Tibial artery (tissue), 4 donors: Measurements from ENCODE around the gene AKAP13.

Experiments used
- DNase-seq, 2 donors: peaks; one replicate each; pipeline ENCODE4 v3.0.0-alpha.2; 2019
- H3K27ac ChIP-seq, 2 donors: fragments of 200-600 bp; sonication (generic) in 1 of 2; 1 replicate in 1 of 2; 2 replicates in 1 of 2; pipeline ENCODE4 v1.5.1; 2018 to 2019; ENCODE audit warnings: mild to moderate bottlenecking in 1 of 2
- H3K27me3 ChIP-seq, 2 donors: fragments of 200-600 bp; sonication (generic) in 1 of 2; one replicate each; pipeline versions ENCODE4 v1.5.1 to v1.6.0; 2016 to 2019
- H3K36me3 ChIP-seq, 3 donors: fragments of 200-600 bp; sonication (generic) in 2 of 3; one replicate each; pipeline ENCODE4 v1.5.1; 2016 to 2019; ENCODE audit warnings: mild to moderate bottlenecking in 2 of 3
- H3K4me1 ChIP-seq, 4 donors: fragments of 200-600 bp; sonication (generic) in 2 of 4; 1 replicate in 3 of 4; 2 replicates in 1 of 4; pipeline ENCODE4 v1.5.1; 2016 to 2019
- H3K4me3 ChIP-seq, 2 donors: fragments of 200-600 bp; sonication (generic) in 1 of 2; 1 replicate in 1 of 2; 2 replicates in 1 of 2; pipeline ENCODE4 v1.5.1; 2018 to 2019; ENCODE audit warnings: mild to moderate bottlenecking in 2 of 2
- H3K9me3 ChIP-seq, 3 donors: fragments of 200-600 bp; sonication (generic) in 1 of 3; one replicate each; pipeline ENCODE4 v1.5.1; 2016 to 2019
- intact Hi-C: fragments of 100-400 bp; cut with DNase I; formaldehyde crosslinking; loops from one replicate; pipeline ENCODE4 v1.15.0; 2023; ENCODE audit warnings: low total_unique reads
- TF ChIP-seq, protein P1 (sequence below), 2 experiments: fragments of 200-600 bp in 1 of 2; fragments of 450-650 bp in 1 of 2; IDR thresholded peaks; one replicate each; pipeline ENCODE4 v1.5.1; 2017 to 2019; ENCODE audit warnings: antibody characterized with exemption in 2 of 2, mild to moderate bottlenecking in 1 of 2, moderate library complexity in 1 of 2

Gene AKAP13

DNA sequence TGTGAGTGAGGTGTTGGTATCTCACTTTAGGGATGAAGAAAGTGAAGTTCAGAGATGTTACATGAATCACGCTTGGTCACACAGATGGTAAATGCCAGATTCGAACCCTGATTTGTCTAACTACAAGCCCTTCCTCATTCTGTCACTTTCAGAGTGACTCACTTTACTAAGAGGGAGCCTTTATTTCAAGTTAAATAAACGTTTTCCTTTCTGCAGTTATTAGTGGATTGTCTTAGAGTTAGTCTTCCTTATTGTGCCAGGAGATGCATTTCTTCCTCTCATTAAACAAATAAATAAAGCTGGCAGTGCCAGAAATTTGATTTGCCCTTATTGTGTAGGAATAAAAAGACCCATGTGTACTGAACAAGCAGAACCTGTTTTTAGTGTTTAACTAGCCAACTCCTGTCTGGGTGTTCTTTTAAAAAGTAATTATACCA, 162.5 kb downstream of the AKAP13 start:
- Histone ChIP-seq H3K27ac (no peak overlapping the region), H3K36me3 (no peaks in the 10 kb centered on the region), H3K27me3 (no peaks in the 10 kb centered on the region), H3K9me3 (no peaks in the 10 kb centered on the region), H3K4me1 (peaks cover 0 to 30% (median 7%) of the 10 kb centered on the region in 4 donors), H3K4me3 (no peak overlapping the region)
- no peak for DNase-seq
- TF ChIP-seq, protein P1, sequence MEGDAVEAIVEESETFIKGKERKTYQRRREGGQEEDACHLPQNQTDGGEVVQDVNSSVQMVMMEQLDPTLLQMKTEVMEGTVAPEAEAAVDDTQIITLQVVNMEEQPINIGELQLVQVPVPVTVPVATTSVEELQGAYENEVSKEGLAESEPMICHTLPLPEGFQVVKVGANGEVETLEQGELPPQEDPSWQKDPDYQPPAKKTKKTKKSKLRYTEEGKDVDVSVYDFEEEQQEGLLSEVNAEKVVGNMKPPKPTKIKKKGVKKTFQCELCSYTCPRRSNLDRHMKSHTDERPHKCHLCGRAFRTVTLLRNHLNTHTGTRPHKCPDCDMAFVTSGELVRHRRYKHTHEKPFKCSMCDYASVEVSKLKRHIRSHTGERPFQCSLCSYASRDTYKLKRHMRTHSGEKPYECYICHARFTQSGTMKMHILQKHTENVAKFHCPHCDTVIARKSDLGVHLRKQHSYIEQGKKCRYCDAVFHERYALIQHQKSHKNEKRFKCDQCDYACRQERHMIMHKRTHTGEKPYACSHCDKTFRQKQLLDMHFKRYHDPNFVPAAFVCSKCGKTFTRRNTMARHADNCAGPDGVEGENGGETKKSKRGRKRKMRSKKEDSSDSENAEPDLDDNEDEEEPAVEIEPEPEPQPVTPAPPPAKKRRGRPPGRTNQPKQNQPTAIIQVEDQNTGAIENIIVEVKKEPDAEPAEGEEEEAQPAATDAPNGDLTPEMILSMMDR (IDR thresholded peaks at IDR 0.05), result no peak
- intact Hi-C loops, result no loop called here

DNA sequence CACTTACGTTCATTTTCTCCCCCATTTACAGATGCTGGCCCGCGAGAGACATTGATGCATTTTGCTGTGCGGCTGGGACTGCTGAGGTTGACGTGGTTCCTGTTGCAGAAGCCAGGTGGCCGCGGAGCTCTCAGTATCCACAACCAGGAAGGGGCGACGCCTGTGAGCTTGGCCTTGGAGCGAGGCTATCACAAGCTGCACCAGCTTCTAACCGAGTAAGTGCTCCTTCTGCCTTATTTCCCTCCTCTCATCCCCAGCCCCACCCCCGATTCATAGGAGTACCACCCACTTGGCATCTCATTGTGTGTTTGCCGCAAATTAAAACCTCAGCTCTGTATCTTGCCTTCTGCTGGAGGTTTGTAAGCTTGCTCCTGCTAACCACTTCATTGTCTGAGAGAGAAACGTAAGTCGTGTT, 163.3 kb downstream of the AKAP13 start:
- TF ChIP-seq, protein P1 (IDR thresholded peaks at IDR 0.05), result no peak
- DNase-seq, result peak; percentile 78 to 83
- H3K9me3 ChIP-seq, result no peaks in the 10 kb centered on the region
- H3K4me1 ChIP-seq, result peaks cover 0 to 35% (median 7%) of the 10 kb centered on the region in 4 donors
- intact Hi-C loops, result no loop called here
- H3K27ac ChIP-seq, result no peak overlapping the region
- no peaks in the 10 kb centered on the region for H3K27me3 ChIP-seq
- H3K4me3 ChIP-seq, result peak overlapping the region in 1 of 2 donors; percentile 6
- H3K36me3 ChIP-seq, result no peaks in the 10 kb centered on the region

DNA sequence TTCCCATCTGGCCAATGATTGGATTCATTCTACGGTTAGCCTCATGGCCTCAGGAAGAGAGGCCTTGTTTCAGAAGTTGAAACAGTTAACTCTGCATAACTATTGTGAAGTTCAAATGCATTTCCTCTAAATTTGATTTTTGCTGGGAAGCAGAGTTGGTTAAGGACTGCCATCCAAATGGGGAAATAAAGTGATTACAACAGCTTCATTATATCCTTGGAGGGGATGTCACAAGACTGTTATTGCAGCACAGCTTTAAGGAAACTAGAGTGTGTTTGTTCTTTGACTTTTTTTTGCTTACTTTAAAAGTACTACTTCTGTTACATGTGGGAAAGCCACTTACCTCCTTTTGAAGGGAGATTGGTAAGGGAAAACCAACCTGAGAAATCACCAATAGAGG, 164.8 kb downstream of the AKAP13 start:
- Histone ChIP-seq H3K36me3 (no peaks in the 10 kb centered on the region), H3K9me3 (no peaks in the 10 kb centered on the region), H3K27ac (peak overlapping the region; percentile 13 to 41), H3K27me3 (no peaks in the 10 kb centered on the region), H3K4me1 (peaks cover 0 to 42% (median 10%) of the 10 kb centered on the region in 4 donors), H3K4me3 (no peak overlapping the region)
- no peak for DNase-seq
- TF ChIP-seq, protein P1 (IDR thresholded peaks at IDR 0.05), result no peak
- intact Hi-C loops, result no loop called here

DNA sequence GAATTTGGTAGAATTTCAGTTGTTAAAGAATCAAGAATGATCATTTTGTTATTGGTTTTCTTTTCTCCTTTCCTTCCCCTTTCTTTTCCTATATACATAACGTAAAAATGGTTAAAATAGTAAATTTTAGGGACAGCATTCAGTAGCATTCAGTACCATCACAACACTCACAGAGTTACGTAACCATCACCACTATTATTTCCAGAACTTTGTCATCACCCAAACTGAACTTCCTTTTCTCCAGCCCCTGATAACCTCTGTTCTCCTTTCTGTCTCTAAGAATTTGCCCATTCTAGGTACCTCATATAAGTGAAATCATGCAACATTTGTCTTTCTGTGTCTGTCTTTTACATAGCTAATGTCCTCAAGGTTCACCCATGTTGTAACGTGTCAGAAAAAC, 165.3 kb downstream of the AKAP13 start:
- intact Hi-C loops, result no loop called here
- TF ChIP-seq, protein P1 (IDR thresholded peaks at IDR 0.05), result no peak
- peak overlapping the region in 1 of 2 donors; percentile 41 for H3K27ac ChIP-seq
- H3K9me3 ChIP-seq, result no peaks in the 10 kb centered on the region
- no peaks in the 10 kb centered on the region for H3K27me3 ChIP-seq
- no peaks in the 10 kb centered on the region for H3K36me3 ChIP-seq
- H3K4me1 ChIP-seq, result peaks cover 0 to 42% (median 10%) of the 10 kb centered on the region in 4 donors
- DNase-seq, result no peak
- H3K4me3 ChIP-seq, result no peak overlapping the region

DNA sequence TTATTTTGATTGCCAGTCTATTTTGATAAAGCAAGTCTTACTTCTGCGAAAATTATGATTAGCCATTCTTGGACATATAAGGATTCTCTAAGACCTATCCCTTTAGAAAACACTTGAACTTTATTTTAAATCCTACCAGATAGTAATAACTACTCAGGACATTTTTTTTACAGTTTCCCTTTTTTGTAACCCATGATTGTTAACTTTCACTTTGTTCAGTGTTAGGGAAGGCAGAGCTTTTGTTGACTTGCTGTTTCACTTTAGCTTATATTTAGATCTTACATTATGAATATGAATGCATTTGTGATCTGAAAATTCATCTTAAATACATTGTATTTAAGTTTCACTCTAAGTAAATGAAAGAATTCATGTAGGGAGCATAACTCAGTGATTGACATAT, 167.0 kb downstream of the AKAP13 start:
- Histone ChIP-seq H3K4me3 (no peak overlapping the region), H3K9me3 (no peaks in the 10 kb centered on the region), H3K4me1 (peaks cover 0 to 41% (median 10%) of the 10 kb centered on the region in 4 donors), H3K27me3 (no peaks in the 10 kb centered on the region), H3K27ac (no peak overlapping the region), H3K36me3 (no peaks in the 10 kb centered on the region)
- intact Hi-C loops, result no loop called here
- TF ChIP-seq, protein P1 (IDR thresholded peaks at IDR 0.05), result no peak
- no peak for DNase-seq

DNA sequence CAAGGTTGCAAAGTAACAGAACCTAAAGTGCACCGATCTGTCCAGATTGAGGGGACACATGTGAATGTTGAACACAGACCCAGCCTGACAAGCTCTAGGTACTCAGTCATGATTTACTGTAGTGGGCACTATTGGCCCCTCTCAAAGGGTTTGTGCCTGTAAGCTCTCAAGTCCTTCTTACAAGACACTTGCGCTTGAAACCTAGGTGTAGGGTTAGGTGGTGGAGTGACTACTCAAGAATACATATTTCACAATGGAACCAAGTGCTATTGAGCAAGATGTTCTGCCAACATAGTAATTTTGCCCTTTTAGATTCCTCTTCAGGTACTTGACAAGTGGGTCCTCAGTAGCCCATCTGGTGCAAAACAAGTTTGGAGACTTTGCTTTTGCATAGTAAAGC, 169.9 kb downstream of the AKAP13 start:
- TF ChIP-seq, protein P1 (IDR thresholded peaks at IDR 0.05), result no peak
- no peaks in the 10 kb centered on the region for H3K27me3 ChIP-seq
- peaks cover 0 to 15% (median 5%) of the 10 kb centered on the region in 4 donors for H3K4me1 ChIP-seq
- DNase-seq, result no peak
- H3K4me3 ChIP-seq, result no peak overlapping the region
- no peaks in the 10 kb centered on the region for H3K9me3 ChIP-seq
- H3K36me3 ChIP-seq, result no peaks in the 10 kb centered on the region
- no peak overlapping the region for H3K27ac ChIP-seq
- intact Hi-C loops, result no loop called here
